Stomach (tissue), 4 donors: Measurements from ENCODE around the gene LRRC34.

Experiments used
- EP300 ChIP-seq: sonication (generic); formaldehyde crosslinking; IDR thresholded peaks from one replicate; pipeline ENCODE4 v1.6.1; 2017; ENCODE audit warnings: antibody characterized with exemption
- POLR2A ChIP-seq, 4 donors: fragments of 450-650 bp; IDR thresholded peaks; one replicate each; pipeline ENCODE4 v1.6.1; 2016; ENCODE audit warnings: antibody characterized with exemption in 4 of 4, control low read depth in 2 of 4, mild to moderate bottlenecking in 1 of 4, moderate library complexity in 1 of 4
- POLR2AphosphoS5 ChIP-seq, 3 donors: sonication (generic); formaldehyde crosslinking; IDR thresholded peaks; one replicate each; pipeline ENCODE4 v1.6.1; 2016; ENCODE audit warnings: antibody characterized with exemption in 3 of 3
- TF ChIP-seq, protein P1 (sequence below), 7 experiments: fragments of 450-650 bp in 4 of 7; fragments of 200-600 bp in 3 of 7; sonication (generic) in 3 of 7; IDR thresholded peaks; one replicate each; pipeline ENCODE4 v1.5.1; 2016 to 2019; ENCODE audit warnings: antibody characterized with exemption in 7 of 7, control low read depth in 2 of 7, mild to moderate bottlenecking in 1 of 7

DNA sequence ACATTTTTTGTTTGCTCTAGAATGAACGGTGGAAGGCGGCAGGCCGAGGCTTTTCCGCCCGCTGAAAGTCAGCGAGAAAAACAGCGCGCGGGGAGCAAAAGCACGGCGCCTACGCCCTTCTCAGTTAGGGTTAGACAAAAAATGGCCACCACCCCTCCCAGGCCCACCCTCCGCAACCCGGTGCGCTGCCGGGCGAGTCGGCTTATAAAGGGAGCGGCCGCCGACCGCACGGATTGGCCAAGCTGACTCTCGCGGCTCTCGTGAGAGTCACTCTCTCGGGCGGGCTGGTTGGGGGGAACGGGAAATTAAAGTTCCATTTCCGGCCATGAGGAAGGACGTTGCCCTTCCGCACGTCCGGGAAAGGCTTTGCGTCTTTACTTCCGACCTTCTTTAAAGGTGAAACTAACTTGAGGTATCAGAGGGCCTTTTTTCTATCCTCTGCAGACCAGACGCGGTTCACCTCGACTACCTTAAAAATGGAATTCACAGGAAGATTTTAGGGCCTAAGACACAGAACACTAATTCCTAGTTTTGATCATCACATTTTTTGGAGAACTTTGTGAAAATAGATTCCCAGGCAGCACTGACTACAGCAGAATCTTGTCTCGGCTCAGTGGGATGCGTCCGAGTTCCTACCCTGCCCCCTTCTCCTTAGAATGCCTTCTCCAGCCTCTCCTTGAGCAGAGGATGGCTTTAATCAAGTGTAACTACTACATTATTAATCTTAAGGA, 47.7 kb downstream of the LRRC34 start, which contains the start of gene TERC:
- TF ChIP-seq POLR2AphosphoS5 (IDR thresholded peaks at IDR 0.05), result peak; percentile 87 to 100 (median 96)
- TF ChIP-seq, protein P1, sequence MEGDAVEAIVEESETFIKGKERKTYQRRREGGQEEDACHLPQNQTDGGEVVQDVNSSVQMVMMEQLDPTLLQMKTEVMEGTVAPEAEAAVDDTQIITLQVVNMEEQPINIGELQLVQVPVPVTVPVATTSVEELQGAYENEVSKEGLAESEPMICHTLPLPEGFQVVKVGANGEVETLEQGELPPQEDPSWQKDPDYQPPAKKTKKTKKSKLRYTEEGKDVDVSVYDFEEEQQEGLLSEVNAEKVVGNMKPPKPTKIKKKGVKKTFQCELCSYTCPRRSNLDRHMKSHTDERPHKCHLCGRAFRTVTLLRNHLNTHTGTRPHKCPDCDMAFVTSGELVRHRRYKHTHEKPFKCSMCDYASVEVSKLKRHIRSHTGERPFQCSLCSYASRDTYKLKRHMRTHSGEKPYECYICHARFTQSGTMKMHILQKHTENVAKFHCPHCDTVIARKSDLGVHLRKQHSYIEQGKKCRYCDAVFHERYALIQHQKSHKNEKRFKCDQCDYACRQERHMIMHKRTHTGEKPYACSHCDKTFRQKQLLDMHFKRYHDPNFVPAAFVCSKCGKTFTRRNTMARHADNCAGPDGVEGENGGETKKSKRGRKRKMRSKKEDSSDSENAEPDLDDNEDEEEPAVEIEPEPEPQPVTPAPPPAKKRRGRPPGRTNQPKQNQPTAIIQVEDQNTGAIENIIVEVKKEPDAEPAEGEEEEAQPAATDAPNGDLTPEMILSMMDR (IDR thresholded peaks at IDR 0.05), result no peak
- peak in 2 of 4 donors; percentile 92 to 96 for TF ChIP-seq POLR2A (IDR thresholded peaks at IDR 0.05)
- peak; percentile 14 for TF ChIP-seq EP300
